HCT116 (cell line): ENCODE measurements around the gene EVX2. TPM values are rescaled to one million over a fixed set of nuclear protein-coding genes. Genes with fewer than 3 reads are reported as not detected.

ENCODE experiments used
- ATAC-seq: fragments of 200-7000 bp; cut with Tn5 transposase; 2 replicates; pipeline ENCODE4 v1.9.1; 2020; ENCODE audit warnings: mild to moderate bottlenecking, moderate library complexity
- BruUV-seq: library from RNA; stranded (reverse); fragments of 400-500 nt; replicated peaks from 2 replicates; lab custom pipeline; 2021; lab: Mats Ljungman, UMichigan
- CTCF ChIA-PET: fragments of 300-600 bp; sonication (Branson Sonifier 250); formaldehyde crosslinking; loops from one replicate; lab custom pipeline; 2021; ENCODE audit warnings: antibody characterized with exemption; lab: Charles Lee
- POLR2A ChIA-PET: fragments of 300-600, 350-600 bp; sonication (Branson Sonifier 250); formaldehyde crosslinking; loops from one replicate; lab custom pipeline; 2021; ENCODE audit warnings: antibody characterized with exemption; lab: Charles Lee
- RAD21 ChIA-PET, 2 experiments: fragments of 300-600 bp; sonication (Branson Sonifier 250); formaldehyde crosslinking; loops; one replicate each; lab custom pipeline; 2023; ENCODE audit warnings: low total read pairs in 2 of 2; ENCODE audit not compliant: uncharacterized antibody in 2 of 2, unreplicated experiment in 2 of 2, low non-redundant PET in 1 of 2; lab: Charles Lee
- DNase-seq: peaks from one replicate; pipeline ENCODE4 v3.0.0-alpha.2; 2010; ENCODE audit warnings: low read depth, low spot score
- H2AFZ ChIP-seq: fragments of 200-600 bp; shearing (Covaris generic), sonication (generic); 2 replicates; pipeline ENCODE4 v1.6.1; 2017; ENCODE audit warnings: low read depth, mixed run types, mixed read lengths, antibody characterized with exemption, low read length; ENCODE audit not compliant: poor library complexity, severe bottlenecking
- H3K27ac ChIP-seq: 2 replicates; pipeline ENCODE4 v1.5.1; 2012; ENCODE audit warnings: low read depth, low read length
- H3K27me3 ChIP-seq: fragments of 200-600 bp; sonication (generic); 2 replicates; pipeline ENCODE4 v1.6.1; 2016; ENCODE audit warnings: mixed run types, low read length, mixed read lengths; ENCODE audit not compliant: insufficient read depth
- H3K36me3 ChIP-seq, 2 experiments: fragments of 200-500 bp in 1 of 2; fragments of 200-600 bp in 1 of 2; sonication (Bioruptor generic) in 1 of 2; sonication (generic) in 1 of 2; 2 replicates each; pipeline versions ENCODE4 v1.5.1 to v1.6.1; 2014 to 2016; ENCODE audit warnings: low read length in 2 of 2, inconsistent platforms in 1 of 2, mixed read lengths in 1 of 2, mixed run types in 1 of 2; ENCODE audit not compliant: insufficient read depth in 2 of 2, control insufficient read depth in 1 of 2
- H3K4me1 ChIP-seq, 2 experiments: fragments of 200-600 bp in 1 of 2; sonication (generic) in 1 of 2; 2 replicates each; pipeline versions ENCODE4 v1.5.1 to v1.6.1; 2012 to 2017; ENCODE audit warnings: low read length in 2 of 2, inconsistent platforms in 1 of 2, mild to moderate bottlenecking in 1 of 2, mixed read lengths in 1 of 2, mixed run types in 1 of 2, moderate library complexity in 1 of 2; ENCODE audit not compliant: insufficient read depth in 2 of 2, control insufficient read depth in 1 of 2
- H3K4me2 ChIP-seq: fragments of 200-600 bp; sonication (generic); 2 replicates; pipeline ENCODE4 v1.6.1; 2017; ENCODE audit warnings: mixed run types, low read length, mixed read lengths
- H3K4me3 ChIP-seq, 2 experiments: fragments of 200-600 bp in 1 of 2; sonication (generic) in 1 of 2; replicated peaks in 1 of 2; 2 replicates each; pipeline ENCODE4 v1.5.1; 2011 to 2016; ENCODE audit warnings: low read length in 2 of 2, control low read depth in 1 of 2, low read depth in 1 of 2, mild to moderate bottlenecking in 1 of 2, mixed read lengths in 1 of 2, mixed run types in 1 of 2
- H3K79me2 ChIP-seq: fragments of 200-600 bp; sonication (generic); 2 replicates; pipeline ENCODE4 v1.6.1; 2017; ENCODE audit warnings: mild to moderate bottlenecking, mixed run types, low read length, moderate library complexity, mixed read lengths; ENCODE audit not compliant: insufficient read depth
- H3K9ac ChIP-seq: fragments of 200-600 bp; sonication (generic); 2 replicates; pipeline ENCODE4 v1.6.1; 2016; ENCODE audit warnings: low read length, mixed read lengths
- H3K9me2 ChIP-seq: fragments of 200-600 bp; sonication (generic), shearing (Covaris generic); 2 replicates; pipeline ENCODE4 v1.6.1; 2017; ENCODE audit warnings: mixed run types, mild to moderate bottlenecking, moderate library complexity; ENCODE audit not compliant: insufficient read depth
- H3K9me3 ChIP-seq, 2 experiments: fragments of 200-500 bp in 1 of 2; fragments of 200-600 bp in 1 of 2; sonication (Bioruptor generic) in 1 of 2; sonication (generic) in 1 of 2; 2 replicates each; pipeline ENCODE4 v1.6.1; 2014 to 2017; ENCODE audit warnings: low read length in 2 of 2, mixed read lengths in 2 of 2, inconsistent platforms in 1 of 2, low read depth in 1 of 2, mild to moderate bottlenecking in 1 of 2, mixed run types in 1 of 2, moderate library complexity in 1 of 2; ENCODE audit not compliant: control insufficient read depth in 1 of 2, insufficient read depth in 1 of 2
- H4K20me1 ChIP-seq: fragments of 200-600 bp; sonication (generic), shearing (Covaris generic); 2 replicates; pipeline ENCODE4 v1.6.1; 2017; ENCODE audit warnings: mixed run types, mild to moderate bottlenecking, moderate library complexity; ENCODE audit not compliant: insufficient read depth
- CTCF ChIP-seq, 3 experiments: fragments of 200-600 bp in 1 of 3; sonication (generic) in 1 of 3; IDR thresholded peaks in 2 of 3; conservative IDR thresholded peaks in 1 of 3; 2 replicates each; pipeline ENCODE4 v1.5.1; 2012 to 2017; ENCODE audit warnings: low read depth in 2 of 3, low read length in 2 of 3, antibody characterized with exemption in 1 of 3, borderline replicate concordance in 1 of 3, control low read depth in 1 of 3, mild to moderate bottlenecking in 1 of 3, mixed read lengths in 1 of 3, mixed run types in 1 of 3, moderate library complexity in 1 of 3; ENCODE audit not compliant: insufficient read depth in 1 of 3
- EGR1 ChIP-seq: IDR thresholded peaks from 2 replicates; pipeline ENCODE4 v1.6.1; 2012; ENCODE audit warnings: low read depth
- ELF1 ChIP-seq: IDR thresholded peaks from 2 replicates; pipeline ENCODE4 v1.6.1; 2012; ENCODE audit warnings: low read depth, borderline replicate concordance
- EZH2 ChIP-seq: fragments of 200-600 bp; sonication (generic); IDR thresholded peaks from 2 replicates; pipeline ENCODE4 v1.6.1; 2017; ENCODE audit warnings: antibody characterized with exemption, mixed run types
- EZH2phosphoT487 ChIP-seq: fragments of 200-600 bp; IDR thresholded peaks from 2 replicates; pipeline ENCODE4 v1.6.1; 2018; ENCODE audit warnings: antibody characterized with exemption, borderline replicate concordance
- FOSL1 ChIP-seq: IDR thresholded peaks from 2 replicates; pipeline ENCODE4 v1.6.1; 2012; ENCODE audit warnings: low read depth
- POLR2A ChIP-seq: IDR thresholded peaks from 2 replicates; pipeline ENCODE4 v1.7.0; 2011; ENCODE audit warnings: borderline replicate concordance; ENCODE audit not compliant: insufficient read depth, insufficient read length; ENCODE audit errors: extremely low read depth
- POLR2AphosphoS5 ChIP-seq: IDR thresholded peaks from 2 replicates; pipeline ENCODE4 v1.6.1; 2011; ENCODE audit warnings: mild to moderate bottlenecking, low read depth, low read length, moderate library complexity
- RAD21 ChIP-seq: IDR thresholded peaks from 2 replicates; pipeline ENCODE4 v1.6.1; 2012; ENCODE audit warnings: low read depth, mild to moderate bottlenecking
- SIN3A ChIP-seq: IDR thresholded peaks from 2 replicates; pipeline ENCODE4 v1.6.1; 2012; ENCODE audit warnings: low read depth
- SP1 ChIP-seq: IDR thresholded peaks from 2 replicates; pipeline ENCODE4 v1.6.1; 2012; ENCODE audit warnings: low read depth
- TCF7L2 ChIP-seq: IDR thresholded peaks from 2 replicates; pipeline ENCODE4 v1.7.0; 2011; ENCODE audit warnings: borderline replicate concordance, inconsistent platforms; ENCODE audit not compliant: insufficient read depth, insufficient read length; ENCODE audit errors: extremely low read depth
- ZFX ChIP-seq: fragments of 450-650 bp; IDR thresholded peaks from 2 replicates; pipeline ENCODE4 v1.6.1; 2017
- ZNF274 ChIP-seq: fragments of 200-500 bp; sonication (Bioruptor generic); IDR thresholded peaks from 2 replicates; pipeline ENCODE4 v1.6.1; 2014; ENCODE audit warnings: mild to moderate bottlenecking, low read depth, low read length, inconsistent platforms
- intact Hi-C: fragments of 100-400 bp; cut with micrococcal nuclease; formaldehyde crosslinking; loops from 2 replicates; pipeline ENCODE4 v1.10.0; 2022
- total RNA-seq: library from RNA; stranded (reverse); gene quantifications from one replicate; pipeline ENCODE4 v1.2.1, GENCODE V29; 2021; ENCODE audit not compliant: unreplicated experiment
- TF ChIP-seq, protein P1 (sequence below): IDR thresholded peaks from 2 replicates; pipeline ENCODE4 v1.6.1; 2012; ENCODE audit warnings: low read depth
- TF ChIP-seq, protein P2 (sequence below): IDR thresholded peaks from 2 replicates; pipeline ENCODE4 v1.6.1; 2012
- TF ChIP-seq, protein P3 (sequence below): IDR thresholded peaks from 2 replicates; pipeline ENCODE4 v1.6.1; 2011; ENCODE audit warnings: mild to moderate bottlenecking, low read length, moderate library complexity; ENCODE audit not compliant: insufficient replicate concordance; ENCODE audit errors: extremely low read depth
- TF ChIP-seq, protein P4 (sequence below): IDR thresholded peaks from 2 replicates; pipeline ENCODE4 v1.6.1; 2012

The EVX2 gene
- total RNA-seq, 1 experiment from 2014 or later: not detected

DNA sequence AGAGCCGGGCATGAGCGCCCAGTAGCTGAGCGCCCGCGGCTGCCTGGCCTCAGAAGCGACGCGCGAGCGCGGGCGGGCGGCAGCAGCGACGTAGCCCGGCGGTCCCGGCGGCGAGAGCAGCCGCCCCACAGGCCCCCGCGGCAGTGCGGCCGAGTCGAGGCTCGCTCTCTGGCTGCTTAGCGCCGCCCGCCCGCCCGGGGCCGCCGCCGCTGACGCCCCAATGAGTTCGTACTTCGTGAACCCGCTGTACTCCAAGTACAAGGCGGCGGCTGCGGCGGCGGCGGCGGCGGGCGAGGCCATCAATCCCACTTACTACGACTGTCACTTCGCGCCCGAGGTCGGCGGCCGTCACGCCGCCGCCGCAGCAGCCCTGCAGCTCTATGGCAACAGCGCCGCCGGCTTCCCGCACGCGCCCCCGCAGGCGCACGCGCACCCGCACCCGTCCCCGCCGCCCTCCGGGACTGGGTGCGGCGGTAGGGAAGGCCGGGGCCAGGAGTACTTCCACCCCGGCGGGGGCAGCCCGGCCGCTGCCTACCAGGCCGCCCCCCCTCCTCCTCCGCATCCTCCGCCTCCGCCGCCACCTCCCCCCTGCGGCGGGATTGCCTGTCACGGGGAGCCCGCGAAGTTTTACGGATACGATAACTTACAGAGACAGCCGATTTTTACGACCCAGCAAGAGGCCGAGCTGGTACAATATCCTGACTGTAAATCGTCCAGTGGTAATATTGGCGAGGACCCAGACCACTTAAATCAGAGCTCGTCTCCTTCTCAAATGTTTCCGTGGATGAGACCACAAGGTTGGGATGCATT is 46.6 kb upstream of the EVX2 start:
- BruUV-seq: no TSS peak
- H3K4me3 ChIP-seq: peak overlapping the region; percentile 40 to 58
- no peaks in the 10 kb centered on the region for H3K27me3 ChIP-seq
- H3K27ac ChIP-seq: peak overlapping the region; percentile 69
- ChIA-PET RAD21 (no interaction called here), CTCF (interaction anchor here (0.7 to 3.7 kb wide), 7 partner anchors 10 to 524 kb away, joined by 3 to 19 read pairs (median 5); no protein-coding TSS in a partner anchor), POLR2A (no interaction called here)
- intact Hi-C loops: no loop called here
- H3K9me2 ChIP-seq: no peaks in the 10 kb centered on the region
- H3K9ac ChIP-seq: peak overlapping the region; percentile 32
- peak overlapping the region; percentile 84 for H3K4me2 ChIP-seq
- peaks cover 6 to 18% of the 10 kb centered on the region in 2 experiments; a peak in 3 of 4 replicates for H3K4me1 ChIP-seq
- H4K20me1 ChIP-seq: no peaks in the 10 kb centered on the region
- no peaks in the 10 kb centered on the region for H3K36me3 ChIP-seq
- no peaks in the 10 kb centered on the region for H3K9me3 ChIP-seq
- no peaks in the 10 kb centered on the region for H3K79me2 ChIP-seq
- H2AFZ ChIP-seq: peak overlapping the region; percentile 96
- DNase-seq (no peak), ATAC-seq (peak; percentile 72)
- TF ChIP-seq, protein P1, sequence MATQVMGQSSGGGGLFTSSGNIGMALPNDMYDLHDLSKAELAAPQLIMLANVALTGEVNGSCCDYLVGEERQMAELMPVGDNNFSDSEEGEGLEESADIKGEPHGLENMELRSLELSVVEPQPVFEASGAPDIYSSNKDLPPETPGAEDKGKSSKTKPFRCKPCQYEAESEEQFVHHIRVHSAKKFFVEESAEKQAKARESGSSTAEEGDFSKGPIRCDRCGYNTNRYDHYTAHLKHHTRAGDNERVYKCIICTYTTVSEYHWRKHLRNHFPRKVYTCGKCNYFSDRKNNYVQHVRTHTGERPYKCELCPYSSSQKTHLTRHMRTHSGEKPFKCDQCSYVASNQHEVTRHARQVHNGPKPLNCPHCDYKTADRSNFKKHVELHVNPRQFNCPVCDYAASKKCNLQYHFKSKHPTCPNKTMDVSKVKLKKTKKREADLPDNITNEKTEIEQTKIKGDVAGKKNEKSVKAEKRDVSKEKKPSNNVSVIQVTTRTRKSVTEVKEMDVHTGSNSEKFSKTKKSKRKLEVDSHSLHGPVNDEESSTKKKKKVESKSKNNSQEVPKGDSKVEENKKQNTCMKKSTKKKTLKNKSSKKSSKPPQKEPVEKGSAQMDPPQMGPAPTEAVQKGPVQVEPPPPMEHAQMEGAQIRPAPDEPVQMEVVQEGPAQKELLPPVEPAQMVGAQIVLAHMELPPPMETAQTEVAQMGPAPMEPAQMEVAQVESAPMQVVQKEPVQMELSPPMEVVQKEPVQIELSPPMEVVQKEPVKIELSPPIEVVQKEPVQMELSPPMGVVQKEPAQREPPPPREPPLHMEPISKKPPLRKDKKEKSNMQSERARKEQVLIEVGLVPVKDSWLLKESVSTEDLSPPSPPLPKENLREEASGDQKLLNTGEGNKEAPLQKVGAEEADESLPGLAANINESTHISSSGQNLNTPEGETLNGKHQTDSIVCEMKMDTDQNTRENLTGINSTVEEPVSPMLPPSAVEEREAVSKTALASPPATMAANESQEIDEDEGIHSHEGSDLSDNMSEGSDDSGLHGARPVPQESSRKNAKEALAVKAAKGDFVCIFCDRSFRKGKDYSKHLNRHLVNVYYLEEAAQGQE: no peak
- no peak for TF ChIP-seq TCF7L2
- TF ChIP-seq, protein P2, sequence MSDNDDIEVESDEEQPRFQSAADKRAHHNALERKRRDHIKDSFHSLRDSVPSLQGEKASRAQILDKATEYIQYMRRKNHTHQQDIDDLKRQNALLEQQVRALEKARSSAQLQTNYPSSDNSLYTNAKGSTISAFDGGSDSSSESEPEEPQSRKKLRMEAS: no peak; the same call in 1 of the 2 replicates
- no peak for TF ChIP-seq CTCF (IDR thresholded peaks at IDR 0.05 in 2 of 3, conservative IDR thresholded peaks at IDR 0.05 in 1 of 3; ENCODE audit: borderline replicate concordance in 1 of 3, insufficient read depth in 1 of 3, low read depth in 2 of 3, low read length in 2 of 3)
- no peak for TF ChIP-seq SIN3A
- TF ChIP-seq RAD21: no peak
- TF ChIP-seq, protein P3, sequence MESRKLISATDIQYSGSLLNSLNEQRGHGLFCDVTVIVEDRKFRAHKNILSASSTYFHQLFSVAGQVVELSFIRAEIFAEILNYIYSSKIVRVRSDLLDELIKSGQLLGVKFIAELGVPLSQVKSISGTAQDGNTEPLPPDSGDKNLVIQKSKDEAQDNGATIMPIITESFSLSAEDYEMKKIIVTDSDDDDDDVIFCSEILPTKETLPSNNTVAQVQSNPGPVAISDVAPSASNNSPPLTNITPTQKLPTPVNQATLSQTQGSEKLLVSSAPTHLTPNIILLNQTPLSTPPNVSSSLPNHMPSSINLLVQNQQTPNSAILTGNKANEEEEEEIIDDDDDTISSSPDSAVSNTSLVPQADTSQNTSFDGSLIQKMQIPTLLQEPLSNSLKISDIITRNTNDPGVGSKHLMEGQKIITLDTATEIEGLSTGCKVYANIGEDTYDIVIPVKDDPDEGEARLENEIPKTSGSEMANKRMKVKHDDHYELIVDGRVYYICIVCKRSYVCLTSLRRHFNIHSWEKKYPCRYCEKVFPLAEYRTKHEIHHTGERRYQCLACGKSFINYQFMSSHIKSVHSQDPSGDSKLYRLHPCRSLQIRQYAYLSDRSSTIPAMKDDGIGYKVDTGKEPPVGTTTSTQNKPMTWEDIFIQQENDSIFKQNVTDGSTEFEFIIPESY: no peak
- TF ChIP-seq SP1: no peak
- TF ChIP-seq EGR1: peak; percentile 77
- TF ChIP-seq ELF1: no peak
- 0 out of 2 replicates have a peak, but pooled peaks have one; percentile 25 for TF ChIP-seq POLR2AphosphoS5
- peak; percentile 59 for TF ChIP-seq ZFX
- TF ChIP-seq, protein P4, sequence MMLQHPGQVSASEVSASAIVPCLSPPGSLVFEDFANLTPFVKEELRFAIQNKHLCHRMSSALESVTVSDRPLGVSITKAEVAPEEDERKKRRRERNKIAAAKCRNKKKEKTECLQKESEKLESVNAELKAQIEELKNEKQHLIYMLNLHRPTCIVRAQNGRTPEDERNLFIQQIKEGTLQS: no peak
- TF ChIP-seq EZH2: no peak
- TF ChIP-seq ZNF274: no peak
- no peak for TF ChIP-seq POLR2A
- no peak for TF ChIP-seq EZH2phosphoT487
- no peak for TF ChIP-seq FOSL1
- TF ChIP-seq, all 23 proteins: peak for 3
